Epithelial cell of esophagus (primary cell): ENCODE data around the gene SYTL5.
A peak's percentile ranks its signal among the peaks of the same experiment; 100 is the strongest.

Experiments
- DNase-seq: peaks from one replicate; pipeline ENCODE4 v3.0.0; 2010; ENCODE audit warnings: low read depth
- H3K4me3 ChIP-seq: 2 replicates; pipeline ENCODE4 v1.5.1; 2011; ENCODE audit warnings: mild to moderate bottlenecking, low read length, control low read depth
- CTCF ChIP-seq: IDR thresholded peaks from 2 replicates; pipeline ENCODE4 v1.5.1; 2011; ENCODE audit warnings: low read depth, mild to moderate bottlenecking, low read length, control low read depth, inconsistent platforms; ENCODE audit not compliant: insufficient read depth; ENCODE audit errors: missing control alignments

SYTL5 gene

GRCh38 chrX:38110231-38110630 is 103.9 kb downstream of the SYTL5 start:
- TF ChIP-seq CTCF = no peak
- no peak for DNase-seq
- H3K4me3 ChIP-seq = no peak overlapping the region

- no peak for TF ChIP-seq CTCF
- no peak overlapping the region for H3K4me3 ChIP-seq
- no peak for DNase-seq
Observed at GRCh38 chrX:38111196-38111595, 104.8 kb downstream of the SYTL5 start.

- peak; percentile 1 for DNase-seq
- no peak overlapping the region for H3K4me3 ChIP-seq
- no peak for TF ChIP-seq CTCF
Observed at GRCh38 chrX:38112566-38112965, 106.2 kb downstream of the SYTL5 start.

GRCh38 chrX:38116706-38117105 is 110.4 kb downstream of the SYTL5 start:
- TF ChIP-seq CTCF = no peak
- no peak overlapping the region for H3K4me3 ChIP-seq
- DNase-seq = no peak

- TF ChIP-seq CTCF = no peak
- no peak overlapping the region for H3K4me3 ChIP-seq
- DNase-seq = peak; percentile 27
Observed at GRCh38 chrX:38117485-38117884, 111.1 kb downstream of the SYTL5 start.

GRCh38 chrX:38124000-38124399 is 117.6 kb downstream of the SYTL5 start:
- no peak for DNase-seq
- TF ChIP-seq CTCF = no peak
- no peak overlapping the region for H3K4me3 ChIP-seq

GRCh38 chrX:38126179-38126578 is 119.8 kb downstream of the SYTL5 start:
- no peak for TF ChIP-seq CTCF
- no peak overlapping the region for H3K4me3 ChIP-seq
- DNase-seq = peak; percentile 31
